WTC11 (cell line): Measurements from ENCODE around the gene SETD7. TPM values are rescaled to one million over a fixed set of nuclear protein-coding genes. Genes with fewer than 3 reads are reported as not detected.

Experiments used
- ATAC-seq: fragments of 200-7000 bp; cut with Tn5 transposase; 2 replicates; pipeline ENCODE4 v1.10.0; 2021; ENCODE audit warnings: mild to moderate bottlenecking, moderate library complexity
- CTCF ChIA-PET: fragments of 300-600 bp; sonication (Branson Sonifier 250); formaldehyde crosslinking; loops from one replicate; lab custom pipeline; 2021; ENCODE audit warnings: antibody characterized with exemption; lab: Charles Lee
- POLR2A ChIA-PET: fragments of 350-600 bp; sonication (Branson Sonifier 250); formaldehyde crosslinking; loops from one replicate; lab custom pipeline; 2021; ENCODE audit warnings: antibody characterized with exemption; lab: Charles Lee
- DNase-seq: peaks from one replicate; pipeline ENCODE4 v3.0.0; 2021; ENCODE audit warnings: low spot score
- H3K27ac Mint-ChIP-seq: 2 replicates; pipeline ENCODE4 v1.8.0; 2021; ENCODE audit warnings: mixed read lengths
- H3K27me3 Mint-ChIP-seq: 2 replicates; pipeline ENCODE4 v1.8.0; 2021; ENCODE audit warnings: low read depth, mild to moderate bottlenecking, moderate library complexity, mixed read lengths
- H3K36me3 Mint-ChIP-seq: 2 replicates; pipeline ENCODE4 v1.8.0; 2021; ENCODE audit warnings: mixed read lengths
- H3K4me1 Mint-ChIP-seq: 2 replicates; pipeline ENCODE4 v1.8.0; 2022; ENCODE audit warnings: mixed read lengths
- H3K4me3 Mint-ChIP-seq: 2 replicates; pipeline ENCODE4 v1.8.0; 2021; ENCODE audit warnings: mild to moderate bottlenecking, moderate library complexity, mixed read lengths
- H3K9me3 Mint-ChIP-seq: 2 replicates; pipeline ENCODE4 v1.8.0; 2021; ENCODE audit warnings: mixed read lengths
- AR ChIP-seq: fragments of 250-450 bp; sonication (Bioruptor Pico); IDR thresholded peaks from 2 replicates; pipeline ENCODE4 v1.9.0; 2021; ENCODE audit warnings: mild to moderate bottlenecking
- ATF1 ChIP-seq: sonication (generic); formaldehyde crosslinking; IDR thresholded peaks from 2 replicates; pipeline ENCODE4 v1.8.1; 2023; ENCODE audit warnings: mild to moderate bottlenecking, moderate library complexity, missing genetic modification reagents
- ELF4 ChIP-seq: sonication (generic); formaldehyde crosslinking; IDR thresholded peaks from 2 replicates; pipeline ENCODE4 v1.8.1; 2022; ENCODE audit warnings: low read depth, mild to moderate bottlenecking, moderate library complexity, missing genetic modification reagents
- ETV6 ChIP-seq: sonication (generic); formaldehyde crosslinking; IDR thresholded peaks from 2 replicates; pipeline ENCODE4 v1.8.1; 2022; ENCODE audit warnings: mild to moderate bottlenecking, missing genetic modification reagents
- FOXP1 ChIP-seq: sonication (generic); formaldehyde crosslinking; IDR thresholded peaks from 2 replicates; pipeline ENCODE4 v1.8.0; 2022; ENCODE audit warnings: missing genetic modification reagents, mild to moderate bottlenecking, moderate library complexity, borderline replicate concordance
- GTF2I ChIP-seq: fragments of 250-450 bp; sonication (Bioruptor Pico); conservative IDR thresholded peaks from 2 replicates; pipeline ENCODE4 v1.4.0; 2021; ENCODE audit warnings: mild to moderate bottlenecking
- JAZF1 ChIP-seq: fragments of 250-450 bp; sonication (Bioruptor Pico); IDR thresholded peaks from 2 replicates; pipeline ENCODE4 v1.9.0; 2021; ENCODE audit warnings: moderate library complexity, mild to moderate bottlenecking, inconsistent platforms
- NFE2L1 ChIP-seq: sonication (generic); formaldehyde crosslinking; IDR thresholded peaks from 2 replicates; pipeline ENCODE4 v1.8.1; 2023; ENCODE audit warnings: missing genetic modification reagents
- NFYB ChIP-seq: sonication (generic); formaldehyde crosslinking; conservative IDR thresholded peaks from 2 replicates; pipeline ENCODE4 v1.8.0; 2022; ENCODE audit warnings: low read depth, missing genetic modification reagents
- NR2C2 ChIP-seq: sonication (generic); formaldehyde crosslinking; IDR thresholded peaks from 2 replicates; pipeline ENCODE4 v1.8.0; 2022; ENCODE audit warnings: mild to moderate bottlenecking, missing genetic modification reagents
- OVOL2 ChIP-seq: fragments of 250-450 bp; sonication (Bioruptor Pico); IDR thresholded peaks from 2 replicates; pipeline ENCODE4 v1.9.0; 2021; ENCODE audit warnings: mild to moderate bottlenecking, borderline replicate concordance
- SP1 ChIP-seq: sonication (generic); formaldehyde crosslinking; conservative IDR thresholded peaks from 2 replicates; pipeline ENCODE4 v1.8.1; 2022; ENCODE audit warnings: missing genetic modification reagents
- ZNF219 ChIP-seq: sonication (generic); formaldehyde crosslinking; IDR thresholded peaks from 2 replicates; pipeline ENCODE4 v1.8.0; 2023; ENCODE audit warnings: missing genetic modification reagents, mild to moderate bottlenecking, borderline replicate concordance
- ZNF232 ChIP-seq: sonication (generic); formaldehyde crosslinking; IDR thresholded peaks from 2 replicates; pipeline ENCODE4 v1.8.0; 2022; ENCODE audit warnings: mild to moderate bottlenecking, missing genetic modification reagents
- ZNF263 ChIP-seq: sonication (generic); formaldehyde crosslinking; IDR thresholded peaks from 2 replicates; pipeline ENCODE4 v1.8.1; 2022; ENCODE audit warnings: low read depth, mild to moderate bottlenecking, moderate library complexity, missing genetic modification reagents
- ZNF416 ChIP-seq: fragments of 250-450 bp; sonication (Bioruptor Pico); IDR thresholded peaks from 2 replicates; pipeline ENCODE4 v1.9.0; 2021; ENCODE audit warnings: mild to moderate bottlenecking, inconsistent platforms
- ZNF423 ChIP-seq: fragments of 250-450 bp; sonication (Bioruptor Pico); IDR thresholded peaks from 2 replicates; pipeline ENCODE4 v2.1.2; 2022; ENCODE audit warnings: mild to moderate bottlenecking, moderate library complexity
- total RNA-seq: library from RNA; stranded (reverse); gene quantifications from 3 replicates; pipeline ENCODE4 v1.2.3, GENCODE V29; 2021
- TF ChIP-seq, protein P1 (sequence below): sonication (generic); formaldehyde crosslinking; IDR thresholded peaks from 2 replicates; pipeline ENCODE4 v1.8.0; 2022; ENCODE audit warnings: mild to moderate bottlenecking, missing genetic modification reagents
- TF ChIP-seq, protein P2 (sequence below): sonication (generic); formaldehyde crosslinking; IDR thresholded peaks from 2 replicates; pipeline ENCODE4 v1.8.1; 2023; ENCODE audit warnings: mild to moderate bottlenecking, missing genetic modification reagents, moderate library complexity
- TF ChIP-seq, protein P3 (sequence below): sonication (generic); formaldehyde crosslinking; conservative IDR thresholded peaks from 2 replicates; pipeline ENCODE4 v1.8.1; 2022; ENCODE audit warnings: mild to moderate bottlenecking, missing genetic modification reagents

SETD7 gene
- total RNA-seq, 1 experiment from 2014 or later: 5.6 TPM

DNA sequence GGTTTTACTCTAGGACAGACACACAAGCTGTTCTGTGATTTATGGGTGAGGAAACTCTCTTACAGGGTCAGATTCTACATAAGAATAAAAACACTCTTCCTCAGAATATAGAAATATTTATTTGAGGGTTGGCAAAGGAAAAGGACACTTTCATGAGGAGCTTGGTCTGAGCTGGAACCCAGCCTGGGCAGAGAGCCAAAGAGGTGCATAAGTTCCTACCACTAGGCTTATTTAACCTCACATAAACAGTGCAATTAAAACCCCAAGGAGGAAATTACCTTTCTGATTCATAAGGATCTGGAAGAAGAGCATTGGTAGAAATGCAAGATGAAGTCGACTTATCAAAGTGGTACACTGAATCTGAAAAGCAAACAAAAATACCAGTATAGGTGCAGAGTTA is 32.9 kb downstream of the SETD7 start:
- ChIA-PET POLR2A (no interaction called here), CTCF (interaction anchor here (0.6 to 1.5 kb wide), 10 partner anchors 10 to 493 kb away, joined by 3 to 7 read pairs (median 4); no protein-coding TSS in a partner anchor)
- Mint-ChIP-seq H3K4me3 (no peak overlapping the region), H3K36me3 (no peaks in the 10 kb centered on the region), H3K27ac (no peak overlapping the region), H3K9me3 (no peaks in the 10 kb centered on the region), H3K4me1 (no peaks in the 10 kb centered on the region), H3K27me3 (no peaks in the 10 kb centered on the region)
- ATAC-seq (no peak), DNase-seq (no peak)
- TF ChIP-seq SP1 (CRISPR knock-in tag): no peak
- TF ChIP-seq, protein P1, sequence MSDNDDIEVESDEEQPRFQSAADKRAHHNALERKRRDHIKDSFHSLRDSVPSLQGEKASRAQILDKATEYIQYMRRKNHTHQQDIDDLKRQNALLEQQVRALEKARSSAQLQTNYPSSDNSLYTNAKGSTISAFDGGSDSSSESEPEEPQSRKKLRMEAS (CRISPR knock-in tag): no peak
- TF ChIP-seq, all 79 proteins: peak for 0

- Mint-ChIP-seq H3K27me3 (no peaks in the 10 kb centered on the region), H3K4me3 (no peak overlapping the region)
- peak; percentile 92 for ATAC-seq
- POLR2A ChIA-PET: interaction anchor here (0.6 to 1.0 kb wide), 2 partner anchors 222 to 308 kb away, joined by 3 read pairs; no protein-coding TSS in a partner anchor
- TF ChIP-seq ZNF423 (CRISPR knock-in tag) (no peak), ZNF232 (no peak)
- TF ChIP-seq, protein P2, sequence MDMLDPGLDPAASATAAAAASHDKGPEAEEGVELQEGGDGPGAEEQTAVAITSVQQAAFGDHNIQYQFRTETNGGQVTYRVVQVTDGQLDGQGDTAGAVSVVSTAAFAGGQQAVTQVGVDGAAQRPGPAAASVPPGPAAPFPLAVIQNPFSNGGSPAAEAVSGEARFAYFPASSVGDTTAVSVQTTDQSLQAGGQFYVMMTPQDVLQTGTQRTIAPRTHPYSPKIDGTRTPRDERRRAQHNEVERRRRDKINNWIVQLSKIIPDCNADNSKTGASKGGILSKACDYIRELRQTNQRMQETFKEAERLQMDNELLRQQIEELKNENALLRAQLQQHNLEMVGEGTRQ (CRISPR knock-in tag): no peak
- TF ChIP-seq, all 79 proteins: peak for 0
- CTCF ChIA-PET: interaction anchor here (0.5 to 1.5 kb wide), 12 partner anchors 10 to 598 kb away, joined by 3 to 7 read pairs (median 4); no protein-coding TSS in a partner anchor
- Mint-ChIP-seq H3K36me3 (no peaks in the 10 kb centered on the region), H3K9me3 (no peaks in the 10 kb centered on the region), H3K27ac (no peak overlapping the region), H3K4me1 (no peaks in the 10 kb centered on the region)
- DNase-seq: no peak
Observed at GRCh38 chr4:139522457-139522856, 33.6 kb downstream of the SETD7 start.

DNA sequence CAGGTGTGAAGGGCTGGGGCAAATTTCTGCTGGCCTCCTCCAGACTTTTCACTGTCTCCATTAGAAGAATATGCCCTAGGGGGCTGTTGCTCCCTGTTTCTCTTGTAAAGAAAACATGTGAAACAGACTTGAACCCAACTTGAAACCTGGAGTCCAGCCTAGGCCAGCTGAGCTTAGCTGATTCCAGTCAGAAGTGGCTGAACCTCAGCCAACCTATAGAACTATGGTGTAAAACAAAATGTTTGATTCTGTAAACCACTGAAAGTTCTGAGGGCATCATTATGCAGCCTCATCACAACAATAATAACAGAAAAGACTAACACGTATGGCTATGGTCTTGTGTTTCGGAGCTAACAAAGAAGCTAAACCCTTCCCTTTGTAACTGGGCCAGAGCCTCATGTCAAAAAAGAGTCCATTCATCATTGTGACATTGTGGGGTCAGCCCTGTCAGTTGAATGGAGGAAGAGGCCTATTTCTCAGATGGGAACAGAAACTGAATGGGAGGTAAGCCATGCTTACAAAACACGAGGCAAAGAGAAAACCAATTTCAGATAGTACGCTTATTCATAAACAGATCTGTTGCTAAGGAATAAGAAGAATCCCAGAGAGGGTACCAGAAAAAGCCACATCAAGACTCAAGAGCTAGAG is 34.1 kb downstream of the SETD7 start:
- Mint-ChIP-seq H3K9me3 (no peaks in the 10 kb centered on the region), H3K27me3 (no peaks in the 10 kb centered on the region), H3K27ac (no peak overlapping the region), H3K4me3 (no peak overlapping the region), H3K36me3 (peaks cover 3% of the 10 kb centered on the region), H3K4me1 (no peaks in the 10 kb centered on the region)
- ChIA-PET CTCF (interaction anchor here (0.5 to 1.5 kb wide), 9 partner anchors 10 to 597 kb away, joined by 3 to 7 read pairs (median 4); no protein-coding TSS in a partner anchor), POLR2A (interaction anchor here (0.6 to 1.0 kb wide), 2 partner anchors 221 to 308 kb away, joined by 3 read pairs; no protein-coding TSS in a partner anchor)
- DNase-seq (no peak), ATAC-seq (no peak)
- TF ChIP-seq ATF1 (CRISPR knock-in tag) (no peak), AR (no peak), ETV6 (CRISPR knock-in tag) (no peak), GTF2I (CRISPR knock-in tag) (no peak), JAZF1 (CRISPR knock-in tag) (no peak), NFYB (CRISPR knock-in tag) (no peak), NR2C2 (CRISPR knock-in tag) (no peak), ELF4 (CRISPR knock-in tag) (no peak), ZNF416 (CRISPR knock-in tag) (no peak), ZNF219 (CRISPR knock-in tag) (no peak), ZNF263 (CRISPR knock-in tag) (no peak), FOXP1 (no peak), NFE2L1 (CRISPR knock-in tag) (no peak), OVOL2 (CRISPR knock-in tag) (no peak)
- TF ChIP-seq, protein P3, sequence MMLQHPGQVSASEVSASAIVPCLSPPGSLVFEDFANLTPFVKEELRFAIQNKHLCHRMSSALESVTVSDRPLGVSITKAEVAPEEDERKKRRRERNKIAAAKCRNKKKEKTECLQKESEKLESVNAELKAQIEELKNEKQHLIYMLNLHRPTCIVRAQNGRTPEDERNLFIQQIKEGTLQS (CRISPR knock-in tag): no peak
